T-helper 2 cell treated with Interferon-gamma antibody and Interleukin-4, amounts not matched to agents 100 ng/mL and 5 ng/mL, for 36 hours (primary cell): ENCODE results near the gene MAGEA6. TPM values are rescaled to one million over a fixed set of nuclear protein-coding genes. Genes with fewer than 3 reads are reported as not detected.
"Not testable (repeated sequence)": the region's sequence is repeated elsewhere in the genome, so short reads cannot be mapped to it uniquely, and the experiment has no call there.

Experiments
- intact Hi-C: fragments of 100-400 bp; cut with micrococcal nuclease; formaldehyde crosslinking; loops from one replicate; pipeline ENCODE4 v1.15.1; 2023
- total RNA-seq: library from RNA; stranded (reverse); gene quantifications from 2 replicates; pipeline ENCODE4 v1.2.3, GENCODE V29; 2022

MAGEA6 gene
- total RNA-seq, 1 donor from 2014 or later = not detected

DNA sequence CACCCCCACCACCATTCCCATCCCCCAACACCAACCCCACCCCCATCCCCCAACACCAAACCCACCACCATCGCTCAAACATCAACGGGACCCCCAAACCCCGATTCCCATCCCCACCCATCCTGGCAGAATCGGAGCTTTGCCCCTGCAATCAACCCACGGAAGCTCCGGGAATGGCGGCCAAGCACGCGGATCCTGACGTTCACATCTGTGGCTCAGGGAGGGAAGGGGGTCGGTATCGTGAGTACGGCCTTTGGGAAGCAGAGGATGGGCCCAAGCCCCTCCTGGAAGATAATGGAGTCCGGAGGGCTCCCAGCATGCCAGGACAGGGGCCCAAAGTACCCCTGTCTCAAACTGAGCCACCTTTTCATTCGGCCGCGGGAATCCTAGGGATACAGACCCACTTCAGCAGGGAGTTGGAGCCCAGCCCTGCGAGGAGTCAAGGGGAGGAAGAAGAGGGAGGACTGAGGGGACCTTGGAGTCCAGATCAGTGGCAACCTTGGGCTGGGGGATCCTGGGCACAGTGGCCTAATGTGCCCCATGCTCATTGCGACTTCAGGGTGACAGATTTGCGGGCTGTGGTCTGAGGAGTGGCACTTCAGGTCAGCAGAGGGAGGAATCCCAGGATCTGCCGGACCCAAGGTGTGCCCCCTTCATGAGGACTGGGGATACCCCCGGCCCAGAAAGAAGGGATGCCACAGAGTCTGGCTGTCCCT lies 35.2 kb downstream of the MAGEA6 start:
- intact Hi-C loops = not testable (repeated sequence)

DNA sequence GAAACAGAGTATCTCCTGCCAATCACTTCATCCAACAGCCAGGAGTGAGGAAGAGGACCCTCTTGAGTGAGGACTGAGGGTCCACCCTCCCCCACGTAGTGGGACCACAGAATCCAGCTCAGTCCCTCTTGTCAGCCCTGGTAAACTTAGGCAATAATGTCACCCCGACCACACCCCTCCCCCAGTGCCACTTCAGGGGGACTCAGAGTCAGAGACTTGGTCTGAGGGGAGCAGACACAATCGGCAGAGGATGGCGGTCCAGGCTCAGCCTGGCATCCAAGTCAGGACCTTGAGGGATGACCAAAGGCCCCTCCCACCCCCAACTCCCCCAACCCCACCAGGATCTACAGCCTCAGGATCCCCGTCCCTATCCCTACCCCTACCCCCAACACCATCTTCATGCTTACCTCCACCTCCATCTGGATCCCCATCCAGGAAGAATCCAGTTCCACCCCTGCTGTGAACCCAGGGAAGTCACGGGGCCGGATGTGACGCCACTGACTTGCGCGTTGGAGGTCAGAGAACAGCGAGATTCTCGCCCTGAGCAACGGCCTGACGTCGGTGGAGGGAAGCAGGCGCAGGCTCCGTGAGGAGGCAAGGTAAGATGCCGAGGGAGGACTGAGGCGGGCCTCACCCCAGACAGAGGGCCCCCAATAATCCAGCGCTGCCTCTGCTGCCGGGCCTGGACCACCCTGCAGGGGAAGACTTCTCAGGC lies 36.1 kb downstream of the MAGEA6 start, which contains the start of the genes CSAG1 and MAGEA12:
TSS of gene CSAG1 (minus strand) at position 461 of the 715 bp plus-strand sequence. CDS start 1,261 bp downstream, outside the sequence.
TSS of gene MAGEA12 (plus strand) at position 497 of the 715 bp plus-strand sequence. CDS start 2,405 bp downstream, outside the sequence.
- intact Hi-C loops = no loop called here

DNA sequence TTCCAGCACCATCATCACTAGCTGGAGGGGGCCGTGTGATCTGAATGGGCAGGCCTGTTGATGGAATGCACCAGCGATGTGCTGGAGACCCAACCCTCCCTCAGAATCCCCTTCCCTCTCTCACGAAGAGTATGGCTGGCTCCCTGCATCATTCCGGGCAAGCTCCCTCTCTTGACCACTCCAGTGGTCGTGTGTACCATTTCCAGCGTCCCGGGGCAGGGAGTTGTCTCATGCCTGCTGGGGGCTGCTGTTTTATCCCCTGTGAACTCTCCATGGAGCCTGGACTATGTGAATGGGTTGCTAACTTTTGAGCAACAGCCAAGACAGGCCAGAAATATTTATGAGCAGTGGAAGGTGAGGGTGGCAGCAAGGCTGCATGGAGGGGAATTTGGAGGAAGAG lies 44.1 kb downstream of the MAGEA6 start:
- intact Hi-C loops = no loop called here

Other genes starting within 250 kb of the MAGEA6 start
- 0.02 TPM in 1 of 2 replicates, not detected in the other for gene GABRQ, start 131.8 kb downstream of the MAGEA6 start, total RNA-seq
- gene MAGEA3, start 70.9 kb downstream of the MAGEA6 start, total RNA-seq = not detected in 2 replicates
- not detected in 2 replicates for gene CSAG2, start 60.4 kb downstream of the MAGEA6 start, total RNA-seq
- gene MAGEA2B, start 55.1 kb downstream of the MAGEA6 start, total RNA-seq = not detected in 2 replicates
- gene CSAG1, start 36.0 kb downstream of the MAGEA6 start, total RNA-seq = not detected in 2 replicates
- gene MAGEA12, start 35.9 kb downstream of the MAGEA6 start, total RNA-seq = not detected in 2 replicates
- gene MAGEA2, start 15.8 kb downstream of the MAGEA6 start, total RNA-seq = not detected in 2 replicates
- gene CSAG3, start 10.5 kb downstream of the MAGEA6 start, total RNA-seq = 0.73 TPM in 1 of 2 replicates, not detected in the other
- gene CETN2, start 61.1 kb upstream of the MAGEA6 start, total RNA-seq = 9.1 and 9.5 TPM in 2 replicates
- gene NSDHL, start 61.4 kb upstream of the MAGEA6 start, total RNA-seq = 14.6 and 14.8 TPM in 2 replicates
- 0.59 and 0.82 TPM in 2 replicates for gene ZNF185, start 128.4 kb upstream of the MAGEA6 start, total RNA-seq
- 0.09 and 0.14 TPM in 2 replicates for gene PNMA5, start 224.4 kb upstream of the MAGEA6 start, total RNA-seq